Mammary epithelial cell (primary cell): ENCODE data around the gene CNKSR3.

Experiments
- EZH2 ChIP-seq: IDR thresholded peaks from 2 replicates; pipeline ENCODE4 v1.6.1; 2012; ENCODE audit warnings: low read length, inconsistent platforms, borderline replicate concordance
- TF ChIP-seq, protein P1 (sequence below), 2 donors: IDR thresholded peaks in 1 of 2; conservative IDR thresholded peaks in 1 of 2; 2 replicates each; pipeline ENCODE4 v1.5.1; 2011 to 2012; ENCODE audit warnings: inconsistent platforms in 2 of 2, low read length in 2 of 2, mild to moderate bottlenecking in 2 of 2, control low read depth in 1 of 2, low read depth in 1 of 2; ENCODE audit not compliant: insufficient read depth in 1 of 2; ENCODE audit errors: extremely low read depth in 1 of 2

DNA sequence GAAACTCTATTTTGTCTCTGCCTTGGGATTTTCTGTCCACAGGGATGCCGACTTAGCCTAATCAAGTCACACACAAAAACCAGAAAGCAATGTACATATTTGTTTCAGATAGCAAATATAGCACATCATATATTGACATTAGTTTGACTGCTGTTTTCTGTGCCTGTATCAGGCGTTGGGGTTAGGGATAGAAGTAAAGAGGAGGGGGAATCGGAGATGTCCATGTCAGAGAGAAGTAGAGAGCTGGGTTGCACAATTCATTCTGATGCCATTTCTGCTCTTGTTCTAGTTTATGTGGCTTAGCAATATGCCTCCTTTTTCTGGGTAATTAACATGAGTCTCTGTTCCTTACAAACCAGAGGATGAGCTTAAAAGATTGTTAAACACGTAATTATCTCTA lies 139.2 kb downstream of the CNKSR3 start:
- TF ChIP-seq, protein P1, sequence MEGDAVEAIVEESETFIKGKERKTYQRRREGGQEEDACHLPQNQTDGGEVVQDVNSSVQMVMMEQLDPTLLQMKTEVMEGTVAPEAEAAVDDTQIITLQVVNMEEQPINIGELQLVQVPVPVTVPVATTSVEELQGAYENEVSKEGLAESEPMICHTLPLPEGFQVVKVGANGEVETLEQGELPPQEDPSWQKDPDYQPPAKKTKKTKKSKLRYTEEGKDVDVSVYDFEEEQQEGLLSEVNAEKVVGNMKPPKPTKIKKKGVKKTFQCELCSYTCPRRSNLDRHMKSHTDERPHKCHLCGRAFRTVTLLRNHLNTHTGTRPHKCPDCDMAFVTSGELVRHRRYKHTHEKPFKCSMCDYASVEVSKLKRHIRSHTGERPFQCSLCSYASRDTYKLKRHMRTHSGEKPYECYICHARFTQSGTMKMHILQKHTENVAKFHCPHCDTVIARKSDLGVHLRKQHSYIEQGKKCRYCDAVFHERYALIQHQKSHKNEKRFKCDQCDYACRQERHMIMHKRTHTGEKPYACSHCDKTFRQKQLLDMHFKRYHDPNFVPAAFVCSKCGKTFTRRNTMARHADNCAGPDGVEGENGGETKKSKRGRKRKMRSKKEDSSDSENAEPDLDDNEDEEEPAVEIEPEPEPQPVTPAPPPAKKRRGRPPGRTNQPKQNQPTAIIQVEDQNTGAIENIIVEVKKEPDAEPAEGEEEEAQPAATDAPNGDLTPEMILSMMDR (conservative IDR thresholded peaks at IDR 0.05 in 1 of 2, IDR thresholded peaks at IDR 0.05 in 1 of 2; ENCODE audit: extremely low read depth in 1 of 2, insufficient read depth in 1 of 2, low read depth in 1 of 2, low read length in 2 of 2), result no peak
- no peak for TF ChIP-seq EZH2
